ENCODE data around the gene ANKS1B. TPM values are rescaled to one million over a fixed set of nuclear protein-coding genes. Genes with fewer than 3 reads are reported as not detected.

Gene ANKS1B
- total RNA-seq, 4 donors from 2014 or later = 16.6 to 62.6 (median 40.2) TPM

GRCh38 chr12:99713946-99714520, 270.7 kb downstream of the ANKS1B start:
- intact Hi-C loops (cut with DNase I; ENCODE audit: low total_unique reads) = no loop called here
- no peak for TF ChIP-seq POLR2A (IDR thresholded peaks at IDR 0.05)
- TF ChIP-seq, protein P1, sequence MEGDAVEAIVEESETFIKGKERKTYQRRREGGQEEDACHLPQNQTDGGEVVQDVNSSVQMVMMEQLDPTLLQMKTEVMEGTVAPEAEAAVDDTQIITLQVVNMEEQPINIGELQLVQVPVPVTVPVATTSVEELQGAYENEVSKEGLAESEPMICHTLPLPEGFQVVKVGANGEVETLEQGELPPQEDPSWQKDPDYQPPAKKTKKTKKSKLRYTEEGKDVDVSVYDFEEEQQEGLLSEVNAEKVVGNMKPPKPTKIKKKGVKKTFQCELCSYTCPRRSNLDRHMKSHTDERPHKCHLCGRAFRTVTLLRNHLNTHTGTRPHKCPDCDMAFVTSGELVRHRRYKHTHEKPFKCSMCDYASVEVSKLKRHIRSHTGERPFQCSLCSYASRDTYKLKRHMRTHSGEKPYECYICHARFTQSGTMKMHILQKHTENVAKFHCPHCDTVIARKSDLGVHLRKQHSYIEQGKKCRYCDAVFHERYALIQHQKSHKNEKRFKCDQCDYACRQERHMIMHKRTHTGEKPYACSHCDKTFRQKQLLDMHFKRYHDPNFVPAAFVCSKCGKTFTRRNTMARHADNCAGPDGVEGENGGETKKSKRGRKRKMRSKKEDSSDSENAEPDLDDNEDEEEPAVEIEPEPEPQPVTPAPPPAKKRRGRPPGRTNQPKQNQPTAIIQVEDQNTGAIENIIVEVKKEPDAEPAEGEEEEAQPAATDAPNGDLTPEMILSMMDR (IDR thresholded peaks at IDR 0.05) = no peak
- no peaks in the 10 kb centered on the region for H3K27me3 ChIP-seq
- no peak for DNase-seq
- H3K4me3 ChIP-seq = no peak overlapping the region
- no peaks in the 10 kb centered on the region for H3K9me3 ChIP-seq
- no peak overlapping the region for H3K27ac ChIP-seq
- no peaks in the 10 kb centered on the region for H3K4me1 ChIP-seq
- H3K36me3 ChIP-seq = no peaks in the 10 kb centered on the region

DNA sequence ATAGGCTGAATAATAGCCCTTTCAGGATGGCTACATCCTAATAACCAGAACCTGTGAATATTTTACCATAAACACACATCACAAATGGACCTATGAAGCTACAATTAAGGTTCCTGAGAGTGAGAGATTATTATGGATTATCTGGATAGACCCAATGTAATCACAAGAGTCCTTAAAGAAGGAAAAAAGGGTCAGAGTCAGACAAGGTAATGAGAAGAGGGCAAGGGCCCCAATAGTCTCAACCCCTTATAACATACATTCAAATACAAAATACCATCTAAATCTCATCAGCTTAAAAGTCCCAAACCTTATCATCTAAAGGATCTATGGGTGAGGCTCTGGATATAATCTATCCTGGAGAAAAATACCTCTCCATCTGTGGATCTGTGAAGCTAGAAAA, 272.5 kb downstream of the ANKS1B start:
- no peak for DNase-seq
- no peak overlapping the region for H3K27ac ChIP-seq
- H3K4me1 ChIP-seq = no peaks in the 10 kb centered on the region
- TF ChIP-seq, protein P1 (IDR thresholded peaks at IDR 0.05) = no peak
- TF ChIP-seq POLR2A (IDR thresholded peaks at IDR 0.05) = no peak
- no peaks in the 10 kb centered on the region for H3K27me3 ChIP-seq
- H3K4me3 ChIP-seq = no peak overlapping the region
- no peaks in the 10 kb centered on the region for H3K36me3 ChIP-seq
- intact Hi-C loops (cut with DNase I; ENCODE audit: low total_unique reads) = no loop called here
- H3K9me3 ChIP-seq = no peaks in the 10 kb centered on the region

GRCh38 chr12:99711246-99711645, 273.5 kb downstream of the ANKS1B start:
- Histone ChIP-seq H3K4me3 (no peak overlapping the region), H3K4me1 (no peaks in the 10 kb centered on the region), H3K27me3 (no peaks in the 10 kb centered on the region), H3K9me3 (no peaks in the 10 kb centered on the region), H3K27ac (no peak overlapping the region), H3K36me3 (no peaks in the 10 kb centered on the region)
- TF ChIP-seq POLR2A (IDR thresholded peaks at IDR 0.05) = no peak
- TF ChIP-seq, protein P1 (IDR thresholded peaks at IDR 0.05) = no peak
- DNase-seq = no peak
- intact Hi-C loops (cut with DNase I; ENCODE audit: low total_unique reads) = no loop called here

GRCh38 chr12:99709619-99710018, 275.1 kb downstream of the ANKS1B start:
- TF ChIP-seq, protein P1 (IDR thresholded peaks at IDR 0.05) = no peak
- no peak for TF ChIP-seq POLR2A (IDR thresholded peaks at IDR 0.05)
- intact Hi-C loops (cut with DNase I; ENCODE audit: low total_unique reads) = no loop called here
- DNase-seq = no peak
- Histone ChIP-seq H3K27me3 (no peaks in the 10 kb centered on the region), H3K27ac (no peak overlapping the region), H3K4me3 (no peak overlapping the region), H3K9me3 (no peaks in the 10 kb centered on the region), H3K4me1 (no peaks in the 10 kb centered on the region), H3K36me3 (no peaks in the 10 kb centered on the region)

- intact Hi-C loops (cut with DNase I; ENCODE audit: low total_unique reads) = no loop called here
- Histone ChIP-seq H3K27ac (no peak overlapping the region), H3K4me1 (no peaks in the 10 kb centered on the region), H3K36me3 (no peaks in the 10 kb centered on the region), H3K4me3 (no peak overlapping the region), H3K9me3 (no peaks in the 10 kb centered on the region), H3K27me3 (no peaks in the 10 kb centered on the region)
- no peak for DNase-seq
- TF ChIP-seq, protein P1 (IDR thresholded peaks at IDR 0.05) = no peak
- no peak for TF ChIP-seq POLR2A (IDR thresholded peaks at IDR 0.05)
These were observed 275.6 kb downstream of the ANKS1B start for GRCh38 chr12:99709116-99709515.
